Measurements from ENCODE around the gene SHLD1.

The SHLD1 gene

DNA sequence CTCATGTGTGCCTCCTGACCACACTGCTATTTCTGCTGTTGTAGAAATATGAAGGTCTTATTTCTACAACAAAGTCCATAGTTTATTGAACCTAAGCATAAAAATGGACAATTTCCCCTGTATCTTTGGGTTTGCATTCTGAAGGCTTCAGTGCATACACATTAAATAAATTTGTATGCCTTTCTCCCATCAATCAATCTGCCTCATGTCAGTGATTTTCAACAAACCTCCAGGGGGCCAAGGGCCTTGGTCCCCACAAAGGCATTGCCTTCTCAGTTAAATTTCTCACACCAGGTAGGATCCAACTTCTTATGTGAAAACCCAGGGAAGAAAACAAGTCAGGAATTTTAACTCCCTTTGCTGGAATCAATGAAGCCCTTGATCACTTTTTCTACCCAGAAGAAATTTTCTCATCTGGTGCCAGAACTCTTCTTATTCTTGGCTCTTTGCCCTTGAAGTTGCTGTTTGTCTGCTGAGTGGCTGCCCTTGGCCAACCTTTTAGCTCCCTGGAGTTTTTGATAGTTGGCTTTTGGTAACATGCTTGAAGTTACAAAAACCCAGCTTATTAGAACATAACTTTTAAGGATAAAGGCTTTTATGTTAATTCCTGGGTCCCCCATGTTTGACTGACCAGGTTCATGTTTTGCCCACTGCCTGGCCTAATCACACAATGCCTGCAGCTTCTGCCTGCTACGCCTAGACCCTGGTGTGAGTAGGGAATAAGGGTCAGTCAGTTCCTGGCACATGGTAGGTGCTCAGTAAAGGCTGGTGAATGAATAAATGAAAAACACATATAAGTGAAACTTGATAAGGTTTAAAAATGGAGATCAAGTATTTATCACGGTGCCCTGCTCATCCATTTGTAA is 37.0 kb downstream of the SHLD1 start:
- TF ChIP-seq, protein P1, sequence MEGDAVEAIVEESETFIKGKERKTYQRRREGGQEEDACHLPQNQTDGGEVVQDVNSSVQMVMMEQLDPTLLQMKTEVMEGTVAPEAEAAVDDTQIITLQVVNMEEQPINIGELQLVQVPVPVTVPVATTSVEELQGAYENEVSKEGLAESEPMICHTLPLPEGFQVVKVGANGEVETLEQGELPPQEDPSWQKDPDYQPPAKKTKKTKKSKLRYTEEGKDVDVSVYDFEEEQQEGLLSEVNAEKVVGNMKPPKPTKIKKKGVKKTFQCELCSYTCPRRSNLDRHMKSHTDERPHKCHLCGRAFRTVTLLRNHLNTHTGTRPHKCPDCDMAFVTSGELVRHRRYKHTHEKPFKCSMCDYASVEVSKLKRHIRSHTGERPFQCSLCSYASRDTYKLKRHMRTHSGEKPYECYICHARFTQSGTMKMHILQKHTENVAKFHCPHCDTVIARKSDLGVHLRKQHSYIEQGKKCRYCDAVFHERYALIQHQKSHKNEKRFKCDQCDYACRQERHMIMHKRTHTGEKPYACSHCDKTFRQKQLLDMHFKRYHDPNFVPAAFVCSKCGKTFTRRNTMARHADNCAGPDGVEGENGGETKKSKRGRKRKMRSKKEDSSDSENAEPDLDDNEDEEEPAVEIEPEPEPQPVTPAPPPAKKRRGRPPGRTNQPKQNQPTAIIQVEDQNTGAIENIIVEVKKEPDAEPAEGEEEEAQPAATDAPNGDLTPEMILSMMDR (conservative IDR thresholded peaks at IDR 0.05; ENCODE audit: low read depth, low read length): no peak
- no peaks in the 10 kb centered on the region for H4K20me1 ChIP-seq (ENCODE audit: insufficient read depth)
- H3K27ac ChIP-seq: no peak overlapping the region
- no peak overlapping the region for H2AFZ ChIP-seq (ENCODE audit: low read depth)
- H3K36me3 ChIP-seq (ENCODE audit: insufficient read depth): no peaks in the 10 kb centered on the region
- H3K27me3 ChIP-seq (ENCODE audit: insufficient read depth, low read depth): no peaks in the 10 kb centered on the region
- H3K79me2 ChIP-seq (ENCODE audit: insufficient read depth, low read depth): no peaks in the 10 kb centered on the region
- H3K4me2 ChIP-seq: no peak overlapping the region
- no peak overlapping the region for H3K9ac ChIP-seq
- H3K4me3 ChIP-seq (IDR thresholded peaks at IDR 0.05; ENCODE audit: insufficient read depth, low read depth, low read length): no peak overlapping the region
- H3K4me1 ChIP-seq (ENCODE audit: low read depth, poor library complexity, severe bottlenecking): no peaks in the 10 kb centered on the region

DNA sequence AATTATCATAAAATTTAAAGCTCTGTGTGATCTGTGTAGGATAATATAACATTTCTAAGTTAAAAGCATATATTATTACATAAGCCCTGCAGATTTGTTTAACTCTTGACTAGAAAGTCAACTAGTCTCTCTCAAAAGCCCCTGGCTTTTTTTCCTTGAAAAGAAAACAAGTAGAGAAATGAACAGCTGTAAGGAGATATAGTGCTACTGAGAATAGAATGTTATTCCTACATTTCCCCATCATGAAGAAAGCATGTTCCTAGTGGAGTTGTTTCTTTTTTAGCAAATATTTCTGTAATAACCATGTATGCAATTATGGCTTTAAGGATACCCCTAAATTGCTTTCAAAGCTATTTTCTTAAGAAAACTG is 37.6 kb downstream of the SHLD1 start:
- H3K4me2 ChIP-seq: no peak overlapping the region

GRCh38 chr20:5788385-5788895 is 38.2 kb downstream of the SHLD1 start:
- Histone ChIP-seq H3K4me1 (ENCODE audit: low read depth, poor library complexity, severe bottlenecking) (no peaks in the 10 kb centered on the region), H4K20me1 (ENCODE audit: insufficient read depth) (no peaks in the 10 kb centered on the region), H3K27me3 (ENCODE audit: insufficient read depth, low read depth) (no peaks in the 10 kb centered on the region), H3K9ac (no peak overlapping the region), H3K4me2 (no peak overlapping the region), H2AFZ (ENCODE audit: low read depth) (no peak overlapping the region), H3K36me3 (ENCODE audit: insufficient read depth) (no peaks in the 10 kb centered on the region), H3K4me3 (IDR thresholded peaks at IDR 0.05; ENCODE audit: insufficient read depth, low read depth, low read length) (no peak overlapping the region), H3K79me2 (ENCODE audit: insufficient read depth, low read depth) (no peaks in the 10 kb centered on the region), H3K27ac (no peak overlapping the region)
- TF ChIP-seq, protein P1 (conservative IDR thresholded peaks at IDR 0.05; ENCODE audit: low read depth, low read length): peak; percentile 74

More for the DNA sequence above, 37.6 kb downstream of the SHLD1 start:
- Histone ChIP-seq H2AFZ (ENCODE audit: low read depth) (no peak overlapping the region), H3K4me1 (ENCODE audit: low read depth, poor library complexity, severe bottlenecking) (no peaks in the 10 kb centered on the region), H4K20me1 (ENCODE audit: insufficient read depth) (no peaks in the 10 kb centered on the region), H3K9ac (no peak overlapping the region), H3K27ac (no peak overlapping the region), H3K4me3 (IDR thresholded peaks at IDR 0.05; ENCODE audit: insufficient read depth, low read depth, low read length) (no peak overlapping the region), H3K36me3 (ENCODE audit: insufficient read depth) (no peaks in the 10 kb centered on the region), H3K27me3 (ENCODE audit: insufficient read depth, low read depth) (no peaks in the 10 kb centered on the region), H3K79me2 (ENCODE audit: insufficient read depth, low read depth) (no peaks in the 10 kb centered on the region)
- TF ChIP-seq, protein P1 (conservative IDR thresholded peaks at IDR 0.05; ENCODE audit: low read depth, low read length): no peak

- Histone ChIP-seq H3K36me3 (ENCODE audit: insufficient read depth) (no peaks in the 10 kb centered on the region), H3K4me2 (no peak overlapping the region), H3K27ac (no peak overlapping the region), H3K9ac (no peak overlapping the region), H3K79me2 (ENCODE audit: insufficient read depth, low read depth) (no peaks in the 10 kb centered on the region), H3K4me1 (ENCODE audit: low read depth, poor library complexity, severe bottlenecking) (no peaks in the 10 kb centered on the region), H3K27me3 (ENCODE audit: insufficient read depth, low read depth) (no peaks in the 10 kb centered on the region), H3K4me3 (IDR thresholded peaks at IDR 0.05; ENCODE audit: insufficient read depth, low read depth, low read length) (no peak overlapping the region), H4K20me1 (ENCODE audit: insufficient read depth) (no peaks in the 10 kb centered on the region), H2AFZ (ENCODE audit: low read depth) (no peak overlapping the region)
- TF ChIP-seq, protein P1 (conservative IDR thresholded peaks at IDR 0.05; ENCODE audit: low read depth, low read length): no peak
Observed at GRCh38 chr20:5789827-5790226, 39.6 kb downstream of the SHLD1 start.

Measured in KMS-11 (cell line).